AG04450 (cell line): ENCODE data around the gene TRIM39. TPM values are rescaled to one million over a fixed set of nuclear protein-coding genes. Genes with fewer than 3 reads are reported as not detected.
A peak's percentile ranks its signal among the peaks of the same experiment; 100 is the strongest.
"Not testable (repeated sequence)": the region's sequence is repeated elsewhere in the genome, so short reads cannot be mapped to it uniquely, and the experiment has no call there.

ENCODE experiments used
- CTCF ChIA-PET: fragments of 300-600, 350-600 bp; formaldehyde crosslinking; extraction: SDS; loops from one replicate; lab custom pipeline; 2022; ENCODE audit warnings: antibody characterized with exemption, inconsistent platforms; lab: Charles Lee
- POLR2A ChIA-PET: fragments of 350-600 bp; formaldehyde crosslinking; extraction: SDS; loops from one replicate; lab custom pipeline; 2021; ENCODE audit warnings: antibody characterized with exemption, inconsistent platforms; lab: Yijun Ruan, JAX
- DNase-seq: peaks from one replicate; pipeline ENCODE4 v3.0.0-alpha.2; 2011; ENCODE audit warnings: low read depth, low spot score
- H3K27ac ChIP-seq: one replicate; pipeline ENCODE4 v1.5.1; 2012; ENCODE audit warnings: low read depth, low read length, control low read depth
- H3K27me3 ChIP-seq: one replicate; pipeline ENCODE4 v1.6.0; 2012; ENCODE audit warnings: low read length; ENCODE audit not compliant: control insufficient read depth, insufficient read depth
- H3K4me3 ChIP-seq: 2 replicates; pipeline ENCODE4 v1.5.1; 2011; ENCODE audit warnings: mild to moderate bottlenecking, low read depth, low read length, control low read depth
- H3K9me3 ChIP-seq: 2 replicates; pipeline ENCODE4 v1.5.1; 2012; ENCODE audit warnings: low read length; ENCODE audit not compliant: control insufficient read depth, insufficient read depth
- polyA minus RNA-seq: library from RNA; depleted of rRNA, polyadenylated mRNA; stranded (reverse); fragments of >200 nt; gene quantifications from 2 replicates; pipeline ENCODE4 v1.2.3, GENCODE V29; 2011; rRNA and poly(A)+ RNA removed
- polyA plus RNA-seq: library from polyadenylated mRNA; depleted of rRNA; stranded (reverse); fragments of >200 nt; gene quantifications from 2 replicates; pipeline ENCODE4 v1.2.3, GENCODE V29; 2011; rRNA removed
- TF ChIP-seq, protein P1 (sequence below): IDR thresholded peaks from 2 replicates; pipeline ENCODE4 v1.5.1; 2011; ENCODE audit warnings: low read depth, low read length, control low read depth, inconsistent platforms

TRIM39 gene
- polyA plus RNA-seq (6.3 and 6.7 TPM in 2 replicates), polyA minus RNA-seq (7.6 and 8.9 TPM in 2 replicates)

DNA sequence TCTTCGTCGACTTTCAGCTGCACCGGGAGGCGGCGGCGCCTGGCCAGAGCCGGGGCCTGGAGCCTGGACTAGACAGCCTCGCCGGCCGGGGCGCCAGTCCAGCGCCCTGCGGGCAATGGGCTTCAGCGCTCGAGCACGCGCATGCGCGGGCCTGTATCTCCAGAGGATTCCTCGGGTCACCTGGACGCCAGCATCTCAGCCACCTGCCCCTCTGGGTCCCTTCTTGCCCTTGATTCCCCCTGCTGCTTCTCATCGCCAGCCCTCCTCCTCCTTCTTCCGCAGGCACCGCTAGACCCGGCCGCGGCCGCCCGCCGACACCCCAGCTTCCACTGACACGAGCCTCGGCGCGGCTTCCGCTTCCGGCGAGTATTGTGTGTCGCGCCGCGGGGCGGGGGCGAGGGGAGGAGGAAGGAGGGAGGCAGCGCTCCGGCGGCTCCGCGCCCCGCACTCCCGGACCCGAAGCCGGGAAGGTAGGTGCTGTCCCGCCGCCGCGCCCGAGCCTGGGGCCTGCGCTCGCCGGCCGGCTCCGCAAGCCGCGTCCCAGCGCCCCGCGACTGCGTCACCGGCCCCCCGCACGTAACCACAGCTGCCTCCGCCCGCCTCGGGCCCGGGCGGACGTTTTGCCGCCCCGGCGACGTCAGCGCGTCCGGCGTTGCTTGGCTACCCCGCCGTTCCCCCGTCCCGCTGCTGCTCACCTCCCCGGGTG lies at the start of gene TRIM39:
Gene TRIM39 (plus strand): TSS at position 402 of the 706 bp plus-strand sequence. CDS start 2,391 bp downstream, outside the sequence.
- ChIA-PET POLR2A (interaction anchor here (1.9 kb wide), 1 partner anchor 113 kb away, joined by 6 read pairs; the partner anchor contains the start of gene TRIM26), CTCF (interaction anchor here (0.6 to 2.2 kb wide), 3 partner anchors 31 to 127 kb away, joined by 3 to 7 read pairs (median 3); no protein-coding TSS in a partner anchor)
- Histone ChIP-seq H3K27ac (peak within 1 kb of the TSS; percentile 93), H3K4me3 (peak within 1 kb of the TSS; percentile 67), H3K9me3 (no peaks in the 10 kb centered on the region), H3K27me3 (no peaks in the 10 kb centered on the region)
- TF ChIP-seq, protein P1, sequence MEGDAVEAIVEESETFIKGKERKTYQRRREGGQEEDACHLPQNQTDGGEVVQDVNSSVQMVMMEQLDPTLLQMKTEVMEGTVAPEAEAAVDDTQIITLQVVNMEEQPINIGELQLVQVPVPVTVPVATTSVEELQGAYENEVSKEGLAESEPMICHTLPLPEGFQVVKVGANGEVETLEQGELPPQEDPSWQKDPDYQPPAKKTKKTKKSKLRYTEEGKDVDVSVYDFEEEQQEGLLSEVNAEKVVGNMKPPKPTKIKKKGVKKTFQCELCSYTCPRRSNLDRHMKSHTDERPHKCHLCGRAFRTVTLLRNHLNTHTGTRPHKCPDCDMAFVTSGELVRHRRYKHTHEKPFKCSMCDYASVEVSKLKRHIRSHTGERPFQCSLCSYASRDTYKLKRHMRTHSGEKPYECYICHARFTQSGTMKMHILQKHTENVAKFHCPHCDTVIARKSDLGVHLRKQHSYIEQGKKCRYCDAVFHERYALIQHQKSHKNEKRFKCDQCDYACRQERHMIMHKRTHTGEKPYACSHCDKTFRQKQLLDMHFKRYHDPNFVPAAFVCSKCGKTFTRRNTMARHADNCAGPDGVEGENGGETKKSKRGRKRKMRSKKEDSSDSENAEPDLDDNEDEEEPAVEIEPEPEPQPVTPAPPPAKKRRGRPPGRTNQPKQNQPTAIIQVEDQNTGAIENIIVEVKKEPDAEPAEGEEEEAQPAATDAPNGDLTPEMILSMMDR: no peak
- DNase-seq: no peak

DNA sequence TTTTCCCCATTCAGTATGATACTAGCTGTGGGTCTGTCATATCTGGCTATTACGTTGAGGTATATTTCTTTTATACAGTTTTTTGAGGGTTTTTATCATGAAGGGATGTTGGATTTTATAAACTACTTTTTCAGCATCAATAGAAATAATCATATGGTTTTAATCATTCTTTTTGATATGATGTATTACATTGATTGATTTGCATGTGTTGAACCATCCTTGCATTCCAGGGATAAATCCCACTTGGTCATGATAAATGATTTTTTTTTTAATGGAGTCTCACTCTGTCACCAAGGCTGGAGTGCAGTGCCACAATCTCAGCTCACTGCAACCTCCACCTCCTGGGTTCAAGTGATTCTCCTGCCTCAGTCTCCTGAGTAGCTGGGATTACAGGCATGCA lies 45.7 kb upstream of the TRIM39 start:
- H3K9me3 ChIP-seq: peaks cover 35% of the 10 kb centered on the region
- POLR2A ChIA-PET, H3K27ac ChIP-seq, H3K27me3 ChIP-seq, DNase-seq, H3K4me3 ChIP-seq, CTCF ChIA-PET: not testable (repeated sequence)

DNA sequence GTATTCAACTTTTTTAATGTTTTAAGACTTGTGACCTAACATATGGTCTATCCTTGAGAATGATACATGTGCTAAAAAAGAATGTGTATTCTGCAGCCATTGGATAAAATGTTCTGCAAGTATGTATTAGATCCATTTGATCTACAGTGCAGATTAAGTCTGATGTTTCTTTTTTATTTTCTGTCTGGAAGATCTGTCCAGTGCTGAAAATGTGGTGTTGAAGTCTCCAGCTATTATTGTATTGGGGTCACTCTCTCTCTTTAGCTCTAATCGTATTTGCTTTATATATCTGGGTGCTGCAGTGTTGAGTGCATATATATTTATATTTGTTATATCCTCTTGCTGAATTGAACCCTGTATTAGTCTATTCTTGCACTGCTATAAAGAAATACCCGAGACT lies 44.2 kb upstream of the TRIM39 start:
- ChIA-PET CTCF (no interaction called here), POLR2A (no interaction called here)
- no peak for DNase-seq
- no peak overlapping the region for H3K4me3 ChIP-seq
- H3K27ac ChIP-seq: no peak overlapping the region
- H3K9me3 ChIP-seq: peaks cover 35% of the 10 kb centered on the region
- TF ChIP-seq, protein P1: no peak
- peaks cover 2% of the 10 kb centered on the region for H3K27me3 ChIP-seq

DNA sequence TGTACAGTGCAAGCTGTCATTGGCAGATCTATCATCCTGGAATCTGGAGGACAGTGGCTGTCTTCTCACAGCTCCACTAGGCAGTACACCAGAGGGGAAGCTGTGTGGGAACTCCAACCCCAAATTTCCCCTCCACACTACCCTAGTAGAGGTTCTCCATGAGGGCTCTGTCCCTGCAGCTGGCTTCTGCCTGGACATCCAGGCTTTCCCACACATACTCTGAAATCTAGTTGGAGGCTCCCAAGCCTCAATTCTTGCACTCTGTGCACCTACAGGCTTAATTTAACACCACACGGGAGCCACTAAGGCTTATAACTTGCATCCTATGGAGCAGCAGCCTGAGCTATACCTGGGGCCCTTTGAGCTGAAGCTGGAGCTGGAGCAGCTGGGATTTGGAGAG lies 43.0 kb upstream of the TRIM39 start:
- H3K27me3 ChIP-seq: peaks cover 2% of the 10 kb centered on the region
- ChIA-PET CTCF (no interaction called here), POLR2A (no interaction called here)
- peaks cover 37% of the 10 kb centered on the region for H3K9me3 ChIP-seq
- TF ChIP-seq, protein P1: no peak
- DNase-seq: no peak
- H3K4me3 ChIP-seq: no peak overlapping the region
- no peak overlapping the region for H3K27ac ChIP-seq

DNA sequence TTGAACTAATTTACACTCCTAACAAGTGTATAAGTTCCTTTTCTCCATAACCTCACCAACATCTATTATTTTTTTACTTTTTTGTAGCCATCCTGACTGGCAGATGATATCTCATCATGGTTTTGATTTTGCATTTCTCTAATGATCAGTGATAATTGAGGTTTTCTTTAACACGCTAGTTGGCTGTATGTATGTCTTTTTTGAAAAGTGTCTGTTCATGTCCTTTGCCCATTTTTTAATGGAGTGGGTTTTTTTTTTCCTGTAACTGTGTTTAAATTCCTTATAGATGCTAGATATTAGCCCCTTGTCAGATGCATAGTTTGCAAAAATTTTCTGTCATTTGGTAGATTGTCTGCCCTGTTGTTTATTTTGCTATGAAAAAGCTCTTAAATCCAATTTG lies 39.6 kb upstream of the TRIM39 start:
- H3K9me3 ChIP-seq: peaks cover 27% of the 10 kb centered on the region
- no peak overlapping the region for H3K27ac ChIP-seq
- POLR2A ChIA-PET: no interaction called here
- H3K27me3 ChIP-seq: peaks cover 2% of the 10 kb centered on the region
- TF ChIP-seq, protein P1: no peak
- H3K4me3 ChIP-seq: no peak overlapping the region
- no peak for DNase-seq
- CTCF ChIA-PET: no interaction called here
